ENCODE measurements around the gene PURB.
"Not testable (repeated sequence)": the region's sequence is repeated elsewhere in the genome, so short reads cannot be mapped to it uniquely, and the experiment has no call there.

The PURB gene

DNA sequence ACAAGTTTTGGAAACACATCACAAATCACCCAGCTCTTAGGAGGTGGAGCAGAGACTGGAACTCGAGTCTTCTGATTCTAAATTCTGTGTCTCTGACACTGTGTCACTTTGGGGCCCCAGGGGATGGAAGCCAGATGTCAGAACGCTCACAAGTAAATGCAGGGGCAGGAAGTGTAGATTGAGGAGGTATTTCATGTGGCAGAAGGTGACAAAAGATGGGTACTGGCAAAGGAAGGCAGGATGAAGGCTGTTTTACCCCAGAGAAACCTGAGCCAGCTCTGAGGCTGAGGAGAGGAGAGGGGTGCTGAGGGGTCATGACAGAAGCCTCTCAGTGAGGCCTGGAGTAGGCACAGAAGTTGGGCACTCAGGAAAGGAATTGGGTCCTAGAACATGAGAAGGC lies 6.0 kb upstream of the PURB start:
- no peak for DNase-seq

DNA sequence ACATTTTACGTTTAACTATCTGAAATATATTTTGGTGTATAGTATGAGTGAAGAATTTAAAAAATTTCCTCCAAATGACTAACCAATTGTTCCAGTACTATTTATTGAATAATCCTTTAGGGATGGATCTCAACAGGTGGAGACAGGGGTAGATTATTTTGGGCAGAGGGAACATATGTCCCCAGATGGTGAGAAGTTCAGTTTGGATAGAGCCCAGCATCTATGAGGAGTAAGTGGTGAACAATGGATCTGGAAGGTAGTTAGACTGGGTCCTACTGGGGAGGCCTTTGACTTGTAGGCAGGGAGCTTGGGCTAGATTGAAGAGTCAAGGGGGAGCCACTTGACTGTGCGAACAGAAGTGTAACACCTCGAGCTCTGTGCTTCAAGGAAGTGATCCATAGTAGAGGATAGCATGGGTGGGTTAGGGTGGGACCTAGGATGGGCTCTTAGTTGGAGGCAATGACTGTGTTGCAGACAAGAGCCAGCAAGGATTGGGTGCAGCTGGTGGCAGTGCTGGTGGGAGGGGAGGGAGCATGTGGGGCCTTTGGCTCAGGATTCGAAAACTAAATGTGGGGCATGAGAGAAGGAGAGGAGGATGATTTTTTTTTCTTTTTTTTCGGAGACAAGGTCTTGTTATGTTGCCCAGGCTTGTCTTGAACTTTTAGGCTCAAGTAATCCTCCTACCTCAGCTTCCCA lies 3.9 kb upstream of the PURB start:
- DNase-seq: no peak

DNA sequence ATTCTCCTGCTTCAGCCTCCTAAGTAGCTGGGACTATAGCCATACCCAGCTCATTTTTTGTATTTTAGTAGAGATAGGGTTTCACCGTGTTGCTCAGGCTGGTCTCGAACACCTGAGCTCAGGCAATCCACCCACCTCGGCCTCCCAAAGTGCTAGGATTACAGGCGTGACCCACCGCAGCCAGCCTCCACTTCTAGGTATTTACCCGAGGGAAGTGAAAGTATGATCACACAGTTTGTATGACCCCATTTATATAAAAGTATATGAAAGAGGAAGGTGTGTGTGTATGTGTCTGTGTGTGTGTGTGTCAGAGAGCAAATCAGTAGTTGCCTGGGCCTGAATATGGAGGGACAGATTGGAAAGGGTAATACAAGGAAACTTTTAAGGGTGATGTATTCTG lies 2.0 kb upstream of the PURB start:
- no peak for DNase-seq

DNA sequence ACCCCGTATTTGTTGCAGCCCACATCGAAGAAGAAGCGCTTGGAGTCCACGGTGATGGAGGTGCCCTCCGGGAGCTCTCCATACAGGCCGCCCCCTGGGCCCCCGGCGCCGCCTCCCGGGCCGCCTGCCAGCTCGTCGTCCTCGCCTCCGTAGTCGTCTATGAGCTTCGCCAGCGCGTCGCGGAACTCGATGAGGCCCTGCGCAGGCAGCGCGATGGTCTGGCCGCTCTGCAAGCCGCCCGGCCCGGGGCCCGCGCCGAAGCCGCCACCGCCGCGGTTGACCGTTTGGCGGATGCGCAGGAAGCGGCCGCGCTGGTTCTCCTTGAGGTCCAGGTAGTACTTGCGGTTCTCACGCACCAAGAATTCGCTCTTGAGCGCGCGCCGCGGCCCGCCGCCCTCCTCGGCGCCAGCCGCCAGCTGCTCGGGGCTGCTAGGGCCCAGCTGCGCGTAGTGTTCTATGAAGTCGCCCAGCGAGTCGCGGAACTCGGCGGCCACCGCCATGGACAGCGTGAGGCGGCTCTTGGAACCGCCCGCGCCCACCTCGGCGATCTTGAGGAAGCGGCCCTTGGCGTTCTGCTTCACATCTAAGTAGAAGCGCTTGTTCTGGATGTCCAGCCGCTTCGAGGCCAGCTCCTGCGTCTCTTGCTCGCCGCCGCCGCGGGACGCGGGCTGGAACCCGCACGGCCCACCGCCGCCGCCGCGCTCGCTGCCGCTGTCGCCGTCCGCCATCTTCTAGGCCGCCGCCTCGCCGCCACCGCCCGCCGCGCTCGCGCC lies 523 bp downstream of the PURB start:
- DNase-seq: peak; percentile 25

GRCh38 chr7:44883961-44884620 lies 1.2 kb downstream of the PURB start:
- no peak for DNase-seq

DNA sequence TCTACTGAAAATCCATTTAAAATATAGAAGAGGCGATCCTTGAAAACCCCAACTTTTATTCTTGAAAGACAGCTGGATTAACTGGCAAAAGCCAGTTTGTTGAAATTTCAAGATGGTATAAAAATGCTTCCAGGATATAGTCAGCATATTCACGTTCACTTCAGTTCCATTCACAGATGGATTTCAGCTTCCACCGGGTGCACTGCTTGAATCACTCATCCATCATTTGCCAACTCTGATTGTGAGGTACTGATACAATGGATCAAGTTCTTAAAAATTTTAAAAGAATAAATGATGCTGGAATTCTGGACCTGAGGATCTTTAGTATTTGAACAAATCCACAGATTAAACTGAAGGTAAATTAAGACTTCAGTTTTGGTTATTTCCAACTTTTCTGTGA lies 2.4 kb downstream of the PURB start:
- DNase-seq: no peak

GRCh38 chr7:44881610-44882009 lies 3.7 kb downstream of the PURB start:
- no peak for DNase-seq

DNA sequence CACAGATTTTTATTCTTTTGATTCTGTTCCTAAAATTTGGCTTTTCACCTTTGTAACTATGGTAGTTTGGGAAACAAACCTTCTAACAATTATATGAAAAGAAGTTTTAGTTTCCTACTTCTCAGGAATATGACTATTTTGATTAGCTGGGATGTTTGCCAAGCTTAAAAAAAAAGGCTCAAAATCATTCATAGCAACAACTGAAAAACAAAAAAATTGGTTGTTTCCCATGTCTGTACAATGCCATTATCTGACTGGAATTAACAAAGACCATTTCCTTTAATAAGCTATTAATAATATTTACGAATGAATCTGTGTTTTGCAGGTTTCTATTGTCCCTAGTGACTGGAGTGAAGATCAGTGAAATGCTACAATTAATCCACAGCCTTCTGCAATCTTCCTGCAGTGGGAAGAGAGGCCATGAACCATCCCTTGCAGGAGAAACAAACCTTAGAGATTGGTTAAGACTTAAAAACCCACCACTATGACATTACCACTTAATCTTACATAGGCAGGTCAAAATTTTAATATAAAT lies 4.2 kb downstream of the PURB start:
- DNase-seq: no peak

DNA sequence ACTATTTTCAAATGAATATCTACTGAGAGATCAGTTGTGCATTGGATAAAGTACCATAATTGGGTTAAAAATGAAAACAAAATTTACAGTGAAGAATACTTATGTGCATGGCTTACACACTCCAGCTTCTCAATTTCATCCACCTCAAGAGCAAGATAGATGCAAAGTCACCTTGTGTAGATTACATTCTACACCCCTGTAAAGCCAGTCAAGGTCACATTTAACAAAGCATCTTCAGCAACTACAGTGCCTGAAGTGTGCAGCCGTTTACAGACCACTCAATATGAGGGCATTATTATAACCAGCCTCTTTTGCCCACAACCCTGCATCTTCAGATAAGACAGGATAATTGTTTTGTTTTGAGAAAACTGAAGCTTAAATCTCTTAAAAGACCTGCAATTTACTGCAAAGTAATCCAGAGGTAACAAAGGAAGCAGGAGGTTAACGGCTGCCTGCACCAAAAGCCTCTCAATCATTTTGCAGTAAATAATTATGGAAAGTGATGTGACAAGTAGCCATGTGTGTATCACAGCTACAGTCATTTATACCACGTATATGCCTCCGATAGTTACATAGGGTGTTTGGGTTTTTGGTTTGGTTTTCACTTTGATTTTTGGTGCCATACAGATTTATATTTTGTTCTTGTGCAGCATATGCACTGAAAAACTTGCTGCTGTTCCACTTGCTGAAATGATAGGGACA lies 4.9 kb downstream of the PURB start:
- no peak for DNase-seq

DNA sequence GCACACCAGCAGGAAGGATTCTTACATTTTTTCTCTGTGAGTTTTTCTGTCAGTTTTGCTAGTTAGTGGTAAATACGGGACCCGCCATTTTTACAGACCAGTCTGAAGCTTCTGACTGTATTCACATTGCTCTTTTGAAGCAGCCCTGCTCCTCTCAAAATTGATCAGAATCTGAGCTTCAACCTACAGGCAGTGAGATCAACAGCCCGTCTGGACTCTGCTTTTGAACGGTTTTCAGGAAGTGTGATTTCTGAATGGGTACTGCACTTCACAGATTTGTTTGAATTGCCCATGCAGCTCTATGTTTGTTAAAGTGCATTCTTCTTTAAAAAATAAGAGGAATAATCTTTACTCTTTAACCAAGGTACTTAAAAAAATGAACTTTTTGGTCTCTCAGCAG lies 8.9 kb downstream of the PURB start:
- DNase-seq: no peak

DNA sequence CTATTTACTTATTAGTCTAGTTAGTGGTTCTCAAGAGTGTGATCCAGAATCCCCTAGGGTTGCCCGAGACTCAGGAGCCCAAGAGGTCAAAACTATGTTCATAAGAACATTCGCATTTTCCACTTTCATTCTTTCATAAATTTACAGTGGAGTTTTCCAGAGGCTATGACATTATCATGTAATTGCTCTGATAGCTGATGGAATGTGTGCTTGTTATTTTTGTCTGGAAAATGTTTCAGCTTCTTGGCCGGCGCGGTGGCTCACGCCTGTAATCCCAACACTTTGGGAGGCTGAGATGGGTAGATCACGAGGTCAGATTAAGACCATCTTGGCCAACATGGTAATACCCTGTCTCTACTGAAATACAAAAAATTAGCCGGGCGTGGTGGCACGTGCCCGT lies 10.1 kb downstream of the PURB start:
- DNase-seq: no peak

- no peak for DNase-seq
These were observed 12.5 kb downstream of the PURB start for GRCh38 chr7:44872787-44873186.

DNA sequence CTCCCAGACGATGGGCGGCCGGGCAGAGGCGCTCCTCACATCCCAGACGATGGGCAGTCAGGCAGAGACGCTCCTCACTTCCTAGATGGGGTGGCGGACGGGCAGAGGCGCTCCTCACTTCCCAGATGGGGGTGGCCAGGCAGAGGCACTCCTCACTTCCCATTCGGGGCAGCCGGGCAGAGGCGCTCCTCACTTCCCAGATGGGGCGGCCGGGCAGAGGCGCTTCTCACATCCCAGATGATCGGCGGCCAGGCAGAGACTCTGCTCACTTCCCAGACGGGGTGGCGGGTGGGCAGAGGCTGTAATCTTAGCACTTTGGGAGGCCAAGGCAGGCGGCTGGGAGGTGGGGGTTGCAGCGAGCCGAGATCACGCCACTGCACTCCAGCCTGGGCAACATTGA lies 13.4 kb downstream of the PURB start:
- DNase-seq: not testable (repeated sequence)

DNA sequence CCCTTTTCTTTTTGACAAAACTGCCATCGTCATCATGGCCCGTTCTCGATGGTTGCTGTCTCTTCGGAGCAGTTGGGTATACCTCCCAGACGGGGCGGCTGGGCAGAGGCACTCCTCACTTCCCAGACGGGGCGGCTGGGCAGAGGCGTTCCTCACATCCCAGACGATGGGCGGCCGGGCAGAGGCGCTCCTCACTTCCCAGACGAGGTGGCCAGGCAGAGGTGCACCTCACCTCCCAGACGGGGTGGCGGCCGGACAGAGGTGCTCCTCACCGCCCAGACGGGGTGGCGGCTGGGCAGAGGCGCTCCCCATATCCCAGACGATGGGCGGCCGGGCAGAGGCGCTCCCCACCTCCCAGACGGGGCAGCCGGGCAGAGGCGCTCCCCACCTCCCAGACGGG lies 14.6 kb downstream of the PURB start:
- DNase-seq: not testable (repeated sequence)

DNA sequence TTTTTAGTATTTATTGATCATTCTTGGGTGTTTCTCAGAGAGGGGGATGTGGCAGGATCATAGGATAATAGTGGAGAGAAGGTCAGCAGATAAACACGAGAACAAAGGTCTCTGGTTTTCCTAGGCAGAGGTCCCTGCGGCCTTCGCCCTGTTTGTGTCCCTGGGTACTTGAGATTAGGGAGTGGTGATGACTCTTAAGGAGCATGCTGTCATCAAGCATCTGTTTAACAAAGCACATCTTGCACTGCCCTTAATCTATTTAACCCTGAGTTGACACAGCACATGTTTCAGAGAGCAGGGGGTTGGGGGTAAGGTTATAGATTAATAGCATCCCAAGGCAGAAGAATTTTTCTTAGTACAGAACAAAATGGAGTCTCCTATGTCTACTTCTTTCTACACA lies 15.0 kb downstream of the PURB start:
- DNase-seq: not testable (repeated sequence)

- DNase-seq: no peak
These were observed 18.0 kb downstream of the PURB start for GRCh38 chr7:44867073-44867995.

DNA sequence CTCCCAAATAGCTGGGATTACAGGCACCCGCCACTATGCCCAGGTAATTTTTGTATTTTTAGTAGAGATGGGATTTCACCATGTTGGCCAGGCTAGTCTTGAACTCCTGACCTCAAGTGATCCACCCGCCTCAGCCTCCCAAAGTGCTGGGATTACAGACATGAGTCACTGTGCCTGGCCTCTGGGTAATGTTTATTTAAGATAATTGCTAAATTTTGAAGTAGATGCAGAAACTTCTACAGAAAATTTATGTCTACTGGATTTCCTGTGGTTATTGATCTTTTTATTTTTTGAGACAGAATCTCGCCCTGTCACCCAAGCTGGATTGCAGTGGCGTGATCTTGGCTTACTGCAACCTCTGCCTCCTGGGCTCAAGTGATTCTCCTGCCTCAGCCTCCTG lies 23.4 kb downstream of the PURB start:
- DNase-seq: not testable (repeated sequence)

DNA sequence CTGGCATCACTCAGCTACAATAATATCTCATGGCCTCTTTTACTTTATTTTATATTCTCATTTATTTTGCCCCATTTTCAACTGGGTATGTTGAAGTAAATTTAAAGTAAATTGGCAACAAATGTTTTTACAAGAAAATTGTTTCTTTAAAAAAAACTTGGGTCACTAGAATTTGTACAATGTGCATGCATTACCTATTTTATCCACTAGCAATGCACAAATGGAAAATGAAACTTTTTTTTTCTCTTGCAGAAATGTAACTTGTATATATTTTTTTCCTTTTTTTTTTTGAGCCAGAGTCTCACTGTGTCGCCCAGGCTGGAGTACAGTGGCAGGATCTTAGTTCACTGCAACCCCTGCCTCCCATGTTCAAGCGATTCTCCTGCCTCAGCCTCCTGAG lies 27.2 kb downstream of the PURB start:
- DNase-seq: no peak

DNA sequence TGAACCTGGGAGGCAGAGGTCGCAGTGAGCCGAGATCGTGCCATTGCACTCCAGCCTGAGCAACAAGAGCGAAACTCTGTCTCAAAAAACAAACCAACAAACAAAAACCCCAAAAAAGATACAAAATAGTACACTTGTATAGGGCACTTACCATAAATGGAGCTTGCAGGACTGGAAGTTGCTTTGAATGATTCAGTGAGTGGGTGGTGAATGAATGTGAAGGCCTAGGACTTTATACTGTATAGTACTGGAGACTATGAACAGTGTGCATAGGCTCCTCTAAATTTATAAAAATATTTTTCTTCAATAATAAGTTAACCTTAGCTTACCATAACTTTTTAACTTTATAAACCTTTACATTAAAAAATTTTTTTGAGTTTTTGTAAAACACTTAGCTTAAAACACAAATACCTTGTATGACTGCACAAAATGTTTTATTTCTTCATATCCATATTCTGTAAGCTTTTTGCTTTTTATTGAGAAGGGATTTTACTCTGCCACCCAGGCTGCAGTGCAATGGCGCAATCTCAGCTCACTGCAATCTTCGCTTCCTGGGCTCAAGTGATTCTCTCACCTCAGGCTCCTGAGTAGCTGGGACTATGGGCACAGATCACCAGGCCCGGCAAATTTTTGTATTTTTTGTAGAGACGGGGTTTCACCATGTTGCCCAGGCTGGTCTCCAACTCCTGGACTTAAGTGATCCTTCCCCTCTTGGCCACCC lies 30.5 kb downstream of the PURB start:
- no peak for DNase-seq

GRCh38 chr7:44853391-44853790 lies 31.9 kb downstream of the PURB start:
- DNase-seq: no peak

DNA sequence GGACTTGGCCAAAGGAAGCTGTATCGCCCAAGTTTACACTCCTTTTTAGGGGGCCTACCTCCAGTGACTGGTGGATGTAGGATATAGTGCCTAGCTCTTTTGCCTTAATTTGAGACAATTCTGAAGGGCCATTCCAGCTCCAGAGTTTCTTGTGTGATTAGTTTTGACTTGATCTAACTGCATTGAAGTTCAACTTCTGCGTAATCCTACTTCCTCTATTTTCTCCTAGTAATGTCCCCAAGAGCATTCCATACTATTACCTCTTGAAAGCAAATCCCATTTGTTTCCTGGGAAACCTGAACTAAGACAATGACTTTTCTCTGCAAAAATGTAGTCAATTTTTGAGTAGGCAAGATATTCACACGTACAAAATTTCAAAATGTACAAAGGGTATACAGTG lies 32.7 kb downstream of the PURB start:
- DNase-seq: no peak
